DND-41 (cell line): ENCODE data around the gene SH3RF3.

ENCODE experiments used
- EZH2 ChIP-seq: IDR thresholded peaks from 3 replicates; pipeline ENCODE4 v1.6.1; 2012; ENCODE audit warnings: borderline replicate concordance, low read depth, mild to moderate bottlenecking, moderate library complexity, low read length, inconsistent platforms; ENCODE audit not compliant: severe bottlenecking
- TF ChIP-seq, protein P1 (sequence below): IDR thresholded peaks from 2 replicates; pipeline ENCODE4 v1.5.1; 2012; ENCODE audit warnings: borderline replicate concordance, low read length, moderate library complexity, mild to moderate bottlenecking; ENCODE audit not compliant: poor library complexity, severe bottlenecking; ENCODE audit errors: extremely low read depth

DNA sequence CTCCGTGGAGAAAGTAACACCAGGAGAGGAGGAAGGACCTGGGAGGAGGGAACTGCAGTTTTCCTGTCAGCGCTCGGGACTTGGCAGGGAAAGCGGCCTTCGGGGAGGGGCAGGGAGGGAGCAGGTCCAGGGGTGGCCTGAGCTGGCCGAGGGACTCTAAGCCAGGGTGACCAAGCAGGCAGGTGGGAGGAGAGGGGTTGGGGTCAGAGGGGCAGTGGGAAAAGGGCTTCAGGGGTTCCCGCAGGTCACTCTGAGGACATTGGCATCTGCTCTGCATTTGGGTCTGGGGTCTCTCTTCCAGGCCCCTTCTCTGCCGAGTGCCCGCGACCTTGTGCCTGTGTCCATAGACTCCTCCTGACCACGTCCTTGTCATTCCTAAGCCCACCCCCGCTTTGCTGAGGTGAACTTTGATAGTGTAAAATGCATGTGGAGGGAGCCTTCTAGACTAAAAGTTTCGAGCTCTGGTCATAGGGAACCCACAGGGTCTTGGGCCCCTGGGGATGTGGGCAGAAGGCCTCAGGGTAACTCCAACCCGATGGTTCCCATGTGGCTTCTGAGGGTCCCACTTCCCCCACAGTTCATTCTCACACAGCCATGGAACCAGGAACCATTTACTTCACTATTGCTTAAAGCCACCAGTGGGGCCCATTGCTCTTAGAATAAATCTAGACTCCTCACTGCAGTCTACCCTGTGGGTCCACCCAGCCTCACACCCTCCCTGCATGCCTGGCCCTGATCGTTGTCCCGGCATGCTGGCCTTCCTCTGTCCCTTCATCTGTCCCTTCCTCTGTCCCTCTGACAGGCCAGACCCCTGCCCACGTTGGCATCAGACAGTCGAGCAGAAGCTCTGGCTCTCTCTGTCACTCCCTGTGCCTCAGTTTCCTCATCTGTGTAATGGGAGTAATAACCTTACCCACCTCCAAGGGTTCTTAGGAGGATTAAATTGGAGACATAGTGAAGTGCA lies 255.6 kb downstream of the SH3RF3 start:
- TF ChIP-seq, protein P1, sequence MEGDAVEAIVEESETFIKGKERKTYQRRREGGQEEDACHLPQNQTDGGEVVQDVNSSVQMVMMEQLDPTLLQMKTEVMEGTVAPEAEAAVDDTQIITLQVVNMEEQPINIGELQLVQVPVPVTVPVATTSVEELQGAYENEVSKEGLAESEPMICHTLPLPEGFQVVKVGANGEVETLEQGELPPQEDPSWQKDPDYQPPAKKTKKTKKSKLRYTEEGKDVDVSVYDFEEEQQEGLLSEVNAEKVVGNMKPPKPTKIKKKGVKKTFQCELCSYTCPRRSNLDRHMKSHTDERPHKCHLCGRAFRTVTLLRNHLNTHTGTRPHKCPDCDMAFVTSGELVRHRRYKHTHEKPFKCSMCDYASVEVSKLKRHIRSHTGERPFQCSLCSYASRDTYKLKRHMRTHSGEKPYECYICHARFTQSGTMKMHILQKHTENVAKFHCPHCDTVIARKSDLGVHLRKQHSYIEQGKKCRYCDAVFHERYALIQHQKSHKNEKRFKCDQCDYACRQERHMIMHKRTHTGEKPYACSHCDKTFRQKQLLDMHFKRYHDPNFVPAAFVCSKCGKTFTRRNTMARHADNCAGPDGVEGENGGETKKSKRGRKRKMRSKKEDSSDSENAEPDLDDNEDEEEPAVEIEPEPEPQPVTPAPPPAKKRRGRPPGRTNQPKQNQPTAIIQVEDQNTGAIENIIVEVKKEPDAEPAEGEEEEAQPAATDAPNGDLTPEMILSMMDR = no peak
- TF ChIP-seq EZH2 = no peak
